GM18526 (cell line): Measurements from ENCODE around the gene CBX7.

Experiments used
- POLR2A ChIP-seq: IDR thresholded peaks from 3 replicates; pipeline ENCODE4 v1.6.1; 2011; ENCODE audit not compliant: insufficient read length; ENCODE audit errors: extremely low read depth

CBX7 gene

GRCh38 chr22:39097098-39098020 lies 55.1 kb downstream of the CBX7 start, which contains the start of gene APOBEC3H:
TSS of gene APOBEC3H (plus strand) at chr22:39097244. CDS start at chr22:39100279, 3,035 bp downstream.
- TF ChIP-seq POLR2A, result peak; percentile 65

DNA sequence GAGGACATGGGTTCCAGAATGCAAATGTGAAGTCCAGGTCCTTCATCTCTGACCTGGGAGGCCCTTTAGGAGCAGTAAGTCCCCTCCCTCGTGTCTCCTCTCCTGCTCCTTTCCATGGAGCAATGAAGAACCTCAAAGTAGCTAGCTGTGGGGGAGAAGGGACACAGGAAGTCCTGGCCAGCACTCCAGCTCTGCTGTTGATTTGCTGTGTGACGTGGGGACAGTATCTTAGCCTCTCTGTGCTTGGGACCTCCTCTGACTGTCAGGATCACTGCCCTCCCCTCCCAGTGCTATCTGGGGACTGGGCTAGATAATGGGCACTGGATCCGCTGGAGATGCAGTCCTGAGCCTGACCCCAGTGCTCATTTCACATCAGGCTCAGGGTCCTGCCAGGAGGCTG lies 56.5 kb downstream of the CBX7 start:
- TF ChIP-seq POLR2A, result no peak

DNA sequence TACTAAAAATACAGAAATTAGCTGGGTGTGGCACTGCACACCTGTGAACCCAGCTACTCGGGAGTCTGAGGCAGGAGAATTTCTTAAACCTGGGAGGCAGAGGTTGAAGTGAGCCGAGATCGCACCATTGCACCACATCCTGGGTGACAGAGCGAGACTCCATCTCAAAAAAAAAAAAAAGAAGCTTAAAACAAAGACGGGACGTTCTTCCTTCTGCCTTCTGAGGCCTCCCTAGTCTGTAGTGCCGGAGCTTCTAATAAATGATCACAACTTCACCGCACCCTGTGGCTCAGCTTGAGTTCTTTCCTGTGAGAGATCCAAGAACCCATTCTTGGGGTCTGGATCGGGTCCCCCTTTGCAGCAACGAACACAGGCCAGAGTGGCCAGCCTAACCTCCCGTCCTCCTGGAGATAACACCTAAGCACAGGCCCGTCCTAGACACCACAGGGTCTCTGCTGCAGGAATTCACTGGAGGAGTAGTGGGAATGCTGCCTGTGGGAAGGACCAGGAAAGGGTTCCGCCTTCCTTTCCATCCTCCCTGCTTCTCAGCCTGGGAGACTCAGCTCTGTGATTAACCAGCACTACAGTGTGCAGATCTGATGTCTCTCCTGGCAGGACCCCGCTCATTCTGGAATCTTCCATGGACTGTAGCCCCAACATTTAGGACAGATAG lies 57.6 kb downstream of the CBX7 start:
- TF ChIP-seq POLR2A, result no peak

DNA sequence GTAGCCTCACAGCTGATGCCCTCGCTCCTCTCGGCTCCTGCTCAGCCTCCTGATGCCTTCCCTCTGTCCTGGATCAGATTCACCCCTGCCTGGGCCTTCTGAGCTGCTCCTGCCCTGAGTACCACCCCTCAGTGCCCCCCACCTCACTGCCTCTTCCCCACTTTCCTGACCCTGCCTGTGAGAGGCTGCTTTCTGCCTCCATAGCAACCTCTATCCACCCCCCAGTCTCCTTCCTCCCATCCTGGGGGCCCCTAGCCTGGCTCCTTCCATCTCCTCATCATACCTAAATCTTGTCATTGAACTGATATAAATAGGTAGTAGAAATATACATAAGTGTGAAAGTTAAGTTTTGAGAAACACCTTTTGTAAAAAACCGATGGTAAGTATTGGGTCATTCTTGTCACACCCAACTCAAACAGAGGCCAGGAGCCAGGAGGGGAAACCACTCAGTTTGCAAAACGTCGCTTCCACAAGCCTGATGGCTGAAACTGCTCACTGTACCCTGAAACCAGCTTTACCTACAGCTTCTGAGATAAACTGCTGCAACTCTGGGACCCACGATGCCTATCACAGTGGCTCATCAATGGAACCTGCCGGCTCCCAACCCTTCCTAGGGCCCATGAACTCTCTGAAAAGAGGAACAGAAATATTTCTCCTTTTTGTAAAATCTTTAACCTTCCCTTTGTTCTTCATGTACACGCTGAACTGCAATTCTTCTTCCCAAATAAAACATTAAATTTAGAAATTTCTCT lies 60.2 kb downstream of the CBX7 start:
- no peak for TF ChIP-seq POLR2A

GRCh38 chr22:39091126-39092081 lies 61.1 kb downstream of the CBX7 start:
- no peak for TF ChIP-seq POLR2A

GRCh38 chr22:39090426-39091064 lies 61.9 kb downstream of the CBX7 start:
- no peak for TF ChIP-seq POLR2A

GRCh38 chr22:39089928-39090327 lies 62.6 kb downstream of the CBX7 start:
- no peak for TF ChIP-seq POLR2A

DNA sequence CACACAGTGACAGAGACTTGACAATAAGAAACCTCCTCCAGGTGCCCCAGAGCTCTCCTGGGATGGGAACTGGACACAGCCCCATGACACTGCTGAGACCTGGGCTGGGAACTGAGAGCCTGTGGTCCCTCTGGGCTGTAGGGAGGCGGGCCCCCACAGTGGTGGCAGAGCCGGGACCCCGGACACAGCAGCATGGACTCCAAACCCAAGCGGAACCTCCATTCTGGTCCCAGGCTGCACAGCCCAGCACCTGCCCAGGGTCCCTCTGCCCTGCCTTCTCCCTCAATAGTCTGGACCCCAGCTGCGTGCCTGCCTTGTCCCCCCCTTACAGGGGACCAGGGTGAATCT lies 63.8 kb downstream of the CBX7 start:
- TF ChIP-seq POLR2A, result no peak

GRCh38 chr22:39087881-39088684 lies 64.4 kb downstream of the CBX7 start:
- TF ChIP-seq POLR2A, result peak; percentile 4

GRCh38 chr22:39087098-39087497 lies 65.4 kb downstream of the CBX7 start:
- no peak for TF ChIP-seq POLR2A

DNA sequence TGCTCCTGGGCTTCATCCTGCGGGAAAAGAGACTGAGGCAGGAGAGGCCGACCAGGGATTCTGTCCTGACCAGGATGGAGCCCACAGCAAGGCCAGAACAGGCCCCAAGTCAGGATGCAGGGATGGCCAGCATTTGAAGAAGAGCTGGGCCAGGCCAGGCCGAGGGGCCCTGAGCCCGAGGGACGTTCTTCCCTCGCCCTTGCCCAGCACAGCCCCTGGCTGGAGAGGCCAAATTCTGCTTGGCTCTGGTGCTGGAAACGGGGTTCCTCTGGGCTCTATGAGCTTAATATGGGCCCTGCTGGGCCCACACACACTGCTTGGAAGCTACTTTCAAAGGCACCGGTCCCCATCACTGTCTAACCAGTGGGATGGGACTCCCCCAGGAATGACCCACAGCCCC lies 67.8 kb downstream of the CBX7 start:
- no peak for TF ChIP-seq POLR2A

DNA sequence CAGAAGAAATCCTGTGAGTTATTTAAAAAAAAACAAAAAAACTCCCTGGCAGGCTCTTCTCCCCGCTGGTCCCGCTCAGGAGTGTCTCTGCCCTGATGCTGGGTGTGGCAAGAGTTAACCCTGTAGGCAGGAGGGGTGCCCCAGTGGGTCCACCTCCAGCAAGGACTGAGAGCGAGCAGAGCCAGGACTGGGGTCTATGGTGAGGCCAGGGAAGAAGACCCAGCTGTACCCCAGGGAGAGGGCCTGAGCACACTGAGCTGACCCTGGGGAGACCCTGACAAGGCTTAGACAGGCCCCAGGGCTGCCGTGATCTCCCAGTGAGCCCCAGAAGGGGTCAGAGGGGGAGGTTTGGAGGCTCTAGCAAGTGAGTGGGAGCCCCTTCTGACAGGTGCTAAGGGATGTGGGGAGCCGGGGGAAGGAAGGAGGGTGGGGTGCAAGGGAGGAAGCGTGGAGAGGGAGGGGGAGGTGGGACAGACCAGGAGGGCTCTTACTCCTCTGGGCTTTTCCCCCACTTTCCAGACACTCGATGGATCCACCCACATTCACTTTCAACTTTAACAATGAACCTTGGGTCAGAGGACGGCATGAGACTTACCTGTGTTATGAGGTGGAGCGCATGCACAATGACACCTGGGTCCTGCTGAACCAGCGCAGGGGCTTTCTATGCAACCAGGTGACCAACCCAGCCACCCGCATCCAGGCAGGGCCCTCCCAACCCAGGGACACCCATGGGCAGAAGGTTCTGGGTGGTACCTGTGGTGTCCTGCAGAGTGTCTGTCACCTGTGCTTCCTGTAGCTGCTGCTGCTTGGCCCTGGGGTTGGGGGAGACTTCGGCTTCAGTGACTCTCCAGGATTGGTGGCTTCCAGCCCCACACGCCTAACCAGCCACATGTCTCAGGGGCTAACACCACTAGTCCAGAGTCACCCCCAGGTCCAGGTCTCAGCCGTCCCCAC lies 69.0 kb downstream of the CBX7 start:
- no peak for TF ChIP-seq POLR2A
